Breast epithelium (tissue), 4 donors: ENCODE measurements around the gene PBXIP1. TPM values are rescaled to one million over a fixed set of nuclear protein-coding genes. Genes with fewer than 3 reads are reported as not detected.

Source experiments
- DNase-seq, 2 donors: peaks; one replicate each; pipeline ENCODE4 v3.0.0-alpha.2; 2019; ENCODE audit warnings: low spot score in 2 of 2
- H3K27ac ChIP-seq, 2 donors: fragments of 200-600 bp; sonication (generic) in 1 of 2; one replicate each; pipeline ENCODE4 v1.5.1; 2016 to 2019; ENCODE audit warnings: mild to moderate bottlenecking in 1 of 2
- H3K27me3 ChIP-seq, 2 donors: fragments of 200-600 bp; sonication (generic) in 1 of 2; one replicate each; pipeline versions ENCODE4 v1.5.1 to v1.6.0; 2017 to 2019; ENCODE audit warnings: control low read depth in 1 of 2, mild to moderate bottlenecking in 1 of 2
- H3K36me3 ChIP-seq: fragments of 200-600 bp; one replicate; pipeline ENCODE4 v1.5.1; 2019
- H3K4me1 ChIP-seq, 2 donors: fragments of 200-600 bp; sonication (generic); one replicate each; pipeline ENCODE4 v1.5.1; 2016 to 2019; ENCODE audit warnings: control low read depth in 1 of 2
- H3K4me3 ChIP-seq, 3 donors: fragments of 200-600 bp; sonication (generic); 1 replicate in 2 of 3; 2 replicates in 1 of 3; pipeline ENCODE4 v1.5.1; 2016 to 2019; ENCODE audit warnings: mild to moderate bottlenecking in 3 of 3, moderate library complexity in 2 of 3
- H3K9me3 ChIP-seq, 2 donors: fragments of 200-600 bp; sonication (generic) in 1 of 2; one replicate each; pipeline ENCODE4 v1.5.1; 2016 to 2019; ENCODE audit warnings: control low read depth in 1 of 2
- CTCF ChIP-seq, 3 donors: fragments of 450-650 bp; IDR thresholded peaks; one replicate each; pipeline ENCODE4 v1.5.1; 2016 to 2017; ENCODE audit warnings: antibody characterized with exemption in 3 of 3, mild to moderate bottlenecking in 3 of 3, moderate library complexity in 3 of 3
- POLR2A ChIP-seq: fragments of 450-650 bp; IDR thresholded peaks from one replicate; pipeline ENCODE4 v1.6.1; 2016; ENCODE audit warnings: antibody characterized with exemption, mild to moderate bottlenecking, moderate library complexity
- POLR2AphosphoS5 ChIP-seq, 3 donors: sonication (generic); formaldehyde crosslinking; IDR thresholded peaks; one replicate each; pipeline ENCODE4 v1.6.1; 2017; ENCODE audit warnings: antibody characterized with exemption in 3 of 3
- intact Hi-C: fragments of 100-400 bp; cut with DNase I; formaldehyde crosslinking; loops from one replicate; pipeline ENCODE4 v1.15.1; 2023; ENCODE audit warnings: low total_unique reads
- total RNA-seq, 3 donors: library from RNA; depleted of rRNA; stranded (reverse); fragments of >200 nt; gene quantifications; one replicate each; pipeline ENCODE4 v1.1.0, GENCODE V29; 2016

Gene PBXIP1
- total RNA-seq, 3 donors from 2014 or later = 79.3 to 156 (median 105) TPM

- intact Hi-C loops = no loop called here
- Histone ChIP-seq H3K9me3 (no peaks in the 10 kb centered on the region), H3K4me3 (no peak overlapping the region), H3K36me3 (no peaks in the 10 kb centered on the region), H3K27ac (peak overlapping the region in 1 of 2 donors; percentile 26), H3K4me1 (peaks cover 0 to 4% of the 10 kb centered on the region in 2 donors), H3K27me3 (no peaks in the 10 kb centered on the region)
- TF ChIP-seq POLR2A = no peak
- TF ChIP-seq POLR2AphosphoS5 (IDR thresholded peaks at IDR 0.05) = no peak
- TF ChIP-seq CTCF (IDR thresholded peaks at IDR 0.05) = no peak
- DNase-seq = no peak
Measured at GRCh38 chr1:154945962-154946850, 9.7 kb downstream of the PBXIP1 start.

DNA sequence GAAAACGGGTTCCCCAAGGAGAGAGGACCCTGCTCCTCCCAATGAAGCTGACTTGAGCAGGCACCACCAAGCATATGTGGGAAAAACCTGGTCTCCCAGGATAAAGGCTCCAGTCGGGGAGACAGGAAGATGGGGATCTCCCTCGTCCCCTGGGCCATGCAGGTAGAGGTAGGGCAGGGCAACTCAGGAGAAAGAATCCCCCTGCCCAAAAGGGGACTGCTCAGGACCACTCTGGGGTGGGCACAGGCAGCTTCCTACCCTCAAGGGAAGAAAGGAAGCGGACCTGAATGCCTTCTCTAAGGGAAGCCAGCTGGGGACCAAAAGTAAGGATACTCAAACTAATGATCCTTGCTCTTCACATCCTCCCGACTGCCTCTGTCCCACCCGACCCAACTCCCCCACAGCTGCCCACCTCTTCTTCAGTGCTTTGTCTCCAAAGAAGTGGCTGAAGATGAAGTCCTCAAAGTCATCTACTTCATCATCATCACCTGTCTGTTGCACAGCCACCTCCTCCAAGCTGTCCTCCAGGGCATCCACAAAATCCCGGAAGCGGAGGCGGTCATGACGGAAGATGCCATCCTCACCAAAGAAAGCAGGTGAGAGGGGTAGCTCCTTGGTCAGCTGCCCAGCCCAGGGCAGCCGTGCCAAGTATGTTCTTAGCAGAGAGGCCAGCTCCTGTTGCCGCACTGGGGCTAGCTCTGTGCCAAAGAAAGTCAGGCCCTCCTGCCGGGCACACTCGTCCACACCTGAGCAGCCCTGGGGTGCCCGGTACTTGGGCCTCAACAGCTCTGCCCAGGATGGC is 10.5 kb downstream of the PBXIP1 start:
- Histone ChIP-seq H3K27me3 (no peaks in the 10 kb centered on the region), H3K36me3 (no peaks in the 10 kb centered on the region), H3K27ac (peak overlapping the region in 1 of 2 donors; percentile 58), H3K4me1 (peaks cover 0 to 4% of the 10 kb centered on the region in 2 donors), H3K9me3 (no peaks in the 10 kb centered on the region), H3K4me3 (no peak overlapping the region)
- intact Hi-C loops = no loop called here
- TF ChIP-seq CTCF (IDR thresholded peaks at IDR 0.05) (no peak), POLR2A (no peak), POLR2AphosphoS5 (IDR thresholded peaks at IDR 0.05) (no peak)
- DNase-seq = no peak

GRCh38 chr1:154944401-154945159 is 11.3 kb downstream of the PBXIP1 start:
- Histone ChIP-seq H3K27me3 (no peaks in the 10 kb centered on the region), H3K9me3 (no peaks in the 10 kb centered on the region), H3K4me3 (no peak overlapping the region), H3K27ac (peak overlapping the region in 1 of 2 donors; percentile 58), H3K4me1 (peaks cover 0 to 4% of the 10 kb centered on the region in 2 donors), H3K36me3 (no peaks in the 10 kb centered on the region)
- no peak for DNase-seq
- intact Hi-C loops = no loop called here
- TF ChIP-seq POLR2A = no peak
- no peak for TF ChIP-seq CTCF (IDR thresholded peaks at IDR 0.05)
- TF ChIP-seq POLR2AphosphoS5 (IDR thresholded peaks at IDR 0.05) = no peak

DNA sequence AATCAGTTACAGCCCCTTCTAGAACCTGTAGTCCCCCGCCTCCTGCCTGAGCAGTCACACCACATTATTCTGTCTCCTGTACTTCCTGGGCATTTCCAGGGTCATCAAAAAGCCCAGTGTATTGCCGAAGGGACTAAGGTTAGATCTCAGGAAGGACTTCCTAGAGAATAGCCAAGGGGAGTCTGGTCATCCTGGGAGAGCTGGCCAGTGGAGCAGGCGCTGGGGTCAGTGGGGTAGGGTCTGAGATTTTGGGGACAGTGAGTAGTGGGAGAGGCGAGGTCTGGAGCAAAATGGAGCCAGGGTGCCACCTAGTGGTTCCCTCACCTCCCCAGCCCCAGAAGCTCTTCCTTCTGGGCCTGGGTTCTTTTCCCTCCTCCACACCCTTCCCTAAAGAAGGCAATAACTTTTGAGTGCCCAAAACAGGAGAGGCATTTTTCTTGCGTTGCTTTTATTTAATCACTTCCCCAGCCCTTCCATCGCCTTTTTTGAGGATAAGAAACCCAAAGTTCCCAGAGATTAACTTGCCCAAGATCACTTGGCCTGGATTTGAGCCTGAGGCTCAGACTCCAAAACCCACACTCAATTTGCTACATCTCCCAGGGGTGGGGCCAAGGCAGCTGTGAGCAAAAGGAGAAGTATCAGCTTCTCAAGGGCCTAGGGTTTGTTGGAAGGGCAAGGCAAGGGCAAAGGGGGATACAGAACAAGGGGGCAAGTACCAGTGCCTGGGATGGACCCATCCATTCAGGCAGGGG is 12.1 kb downstream of the PBXIP1 start:
- TF ChIP-seq CTCF (IDR thresholded peaks at IDR 0.05) (peak in 2 of 3 donors; percentile 47 to 62), POLR2AphosphoS5 (IDR thresholded peaks at IDR 0.05) (no peak), POLR2A (no peak)
- H3K27me3 ChIP-seq = no peaks in the 10 kb centered on the region
- H3K4me3 ChIP-seq = no peak overlapping the region
- no peaks in the 10 kb centered on the region for H3K36me3 ChIP-seq
- no peak for DNase-seq
- peaks cover 0 to 4% of the 10 kb centered on the region in 2 donors for H3K4me1 ChIP-seq
- intact Hi-C loops = no loop called here
- peak overlapping the region in 1 of 2 donors; percentile 58 for H3K27ac ChIP-seq
- no peaks in the 10 kb centered on the region for H3K9me3 ChIP-seq
